HG03025 (cell line): ENCODE data around the gene PEPD.

Experiments
- ATAC-seq: cut with Tn5 transposase; IDR thresholded peaks from one replicate; pipeline ENCODE4 v1.9.1; 2021; ENCODE audit warnings: mild to moderate bottlenecking, moderate library complexity; ENCODE audit not compliant: unreplicated experiment, low FRiP score

Gene PEPD

DNA sequence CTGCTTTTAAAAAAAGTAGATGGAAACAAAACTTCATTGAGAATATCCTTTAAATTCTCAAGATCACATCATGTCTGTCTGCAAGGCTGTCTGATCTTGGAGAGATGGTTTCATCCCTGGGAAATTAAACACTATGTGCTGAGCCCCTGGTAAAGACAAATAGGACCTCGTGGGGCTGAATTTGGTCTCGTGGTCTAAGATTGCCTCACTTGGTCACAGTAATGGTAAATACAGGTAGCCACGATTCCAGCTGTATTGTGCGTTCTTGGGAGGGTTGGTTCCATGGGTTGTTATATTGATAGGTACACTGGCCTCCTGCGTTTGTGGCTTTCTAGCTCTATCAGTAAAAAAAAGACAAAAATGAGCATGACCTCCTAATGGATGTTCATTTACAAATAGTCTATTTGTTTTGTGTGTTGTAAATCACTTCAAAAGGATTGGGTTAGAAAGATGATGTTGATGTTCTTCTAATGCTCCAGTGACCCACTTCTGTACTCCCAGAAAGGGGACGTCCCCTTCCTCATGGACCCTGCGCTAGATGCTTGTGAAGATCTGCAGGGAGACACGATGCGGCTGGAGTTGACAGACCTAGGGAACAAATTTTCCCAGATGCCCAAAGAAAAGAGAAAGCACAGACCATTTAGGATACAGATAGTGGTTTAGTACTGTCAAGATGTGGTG, 146.3 kb downstream of the PEPD start:
- no peak for ATAC-seq

DNA sequence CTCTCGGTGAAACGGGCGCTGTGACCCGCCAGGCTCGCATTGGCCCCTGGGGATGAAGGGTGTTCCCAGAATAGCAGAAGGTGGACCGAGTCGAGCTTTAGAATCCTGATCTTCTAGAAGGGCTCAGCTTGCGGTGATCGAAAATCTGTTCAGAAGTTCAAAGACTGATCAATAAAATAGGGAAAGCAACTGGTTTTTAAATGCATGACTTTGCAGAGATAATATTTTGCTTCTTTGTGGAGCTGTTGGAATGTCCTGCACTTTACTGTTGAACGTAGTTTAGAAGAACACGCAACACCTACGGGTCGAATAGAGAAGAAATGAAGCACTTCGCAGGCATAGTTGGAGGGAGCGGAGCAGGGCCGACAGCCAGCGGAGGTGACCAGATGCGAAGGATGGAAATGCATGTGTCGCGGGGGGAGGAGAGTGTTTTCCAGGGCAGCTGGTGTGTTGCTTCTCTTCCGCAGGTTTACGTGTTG, 147.3 kb downstream of the PEPD start:
- no peak for ATAC-seq

DNA sequence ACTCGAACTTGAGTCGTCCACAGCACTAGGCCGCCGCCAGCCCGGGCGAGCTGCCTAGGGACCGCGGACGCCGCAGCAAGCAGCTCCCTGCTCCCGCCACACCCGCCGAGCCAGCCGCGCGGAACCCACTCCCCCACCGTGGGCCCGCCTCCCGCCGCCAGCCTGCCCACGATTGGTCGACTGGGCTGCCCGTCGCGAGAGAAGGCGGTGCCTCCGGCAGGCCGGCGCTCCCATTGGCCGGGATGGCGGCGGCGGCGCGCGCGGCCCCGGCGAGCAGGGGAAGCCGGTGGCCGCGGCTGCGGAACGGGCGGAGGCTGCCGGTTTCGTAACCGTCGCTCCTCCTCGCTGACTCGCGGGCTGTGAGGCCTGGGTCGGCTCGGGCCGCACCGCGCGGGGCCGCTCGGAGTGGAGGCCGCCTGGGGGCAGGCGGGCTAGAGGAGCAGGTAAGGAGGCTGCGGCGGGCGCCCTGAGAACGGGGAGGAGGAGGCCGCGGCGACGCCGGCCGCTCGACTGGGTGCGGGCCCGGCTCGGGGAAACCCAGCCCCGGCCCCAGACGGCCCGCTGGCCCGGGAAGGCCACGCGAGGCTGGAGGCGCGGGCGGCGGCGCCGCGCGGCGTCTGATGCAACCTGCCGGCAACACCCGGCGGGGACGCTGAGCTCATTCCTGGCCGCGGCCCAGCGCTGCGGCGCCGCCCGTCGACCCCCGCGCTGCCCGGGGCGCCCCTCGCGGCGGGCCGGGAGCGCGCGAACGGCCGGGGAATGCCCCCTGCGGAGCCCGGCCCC, 147.9 kb downstream of the PEPD start, which contains the start of gene CEBPG:
CEBPG (plus strand) TSS at position 257 of the 783 bp plus-strand sequence. CDS start 5,531 bp downstream, outside the sequence.
- ATAC-seq = peak; percentile 91

DNA sequence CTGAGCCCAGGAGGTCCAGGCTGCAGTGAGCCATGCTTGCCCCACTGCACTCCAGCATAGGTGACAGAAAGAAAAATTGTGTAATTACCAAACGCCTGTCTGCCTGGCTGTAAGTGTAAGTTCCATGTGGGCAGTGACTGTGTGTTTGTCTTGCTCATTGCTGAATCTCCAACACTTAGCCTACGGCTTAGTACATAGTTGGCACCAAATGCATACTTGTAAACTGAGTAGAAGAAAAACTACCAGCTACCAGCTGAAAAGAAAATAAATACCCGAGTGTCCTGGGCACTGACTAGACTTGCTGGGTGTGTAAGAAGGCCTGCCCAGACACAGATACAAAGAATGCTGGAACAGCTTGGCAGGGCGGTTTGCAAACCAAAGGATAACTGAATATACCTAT, 150.8 kb downstream of the PEPD start:
- no peak for ATAC-seq

DNA sequence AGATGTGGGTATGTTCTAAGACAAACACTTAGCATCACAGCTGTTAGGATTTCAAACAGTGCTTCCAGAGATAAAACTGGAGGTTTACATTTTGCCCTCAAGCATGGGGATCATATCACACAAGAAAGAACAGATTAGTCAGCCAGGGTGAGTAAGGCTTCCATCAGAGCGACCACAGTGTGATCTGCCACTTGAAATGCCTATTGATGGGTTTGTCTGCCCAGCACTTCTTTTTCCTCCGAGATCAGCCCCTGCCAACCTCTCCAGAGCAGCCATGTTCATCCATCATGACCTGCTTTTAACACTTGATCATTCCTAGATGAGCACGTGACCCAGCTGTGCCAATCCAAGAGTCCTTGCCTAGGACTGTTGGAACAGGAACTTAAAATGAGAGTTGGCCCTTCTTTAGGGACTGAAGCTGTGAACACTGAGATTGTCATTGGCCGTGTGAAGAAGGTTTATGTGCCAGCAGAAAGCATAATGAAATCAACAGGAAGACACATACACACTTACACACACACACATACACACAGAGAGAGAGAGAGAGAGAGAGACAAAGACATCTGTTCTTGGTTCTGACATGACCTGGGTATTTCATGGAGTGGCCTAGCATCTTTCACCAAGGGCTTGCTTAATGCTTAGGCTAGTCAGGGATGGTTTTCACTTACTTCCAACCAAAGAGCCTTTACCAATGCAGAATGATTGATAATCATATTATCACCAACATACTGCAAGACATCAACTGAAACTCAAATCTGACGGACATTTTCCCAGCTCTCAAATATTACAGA, 153.3 kb downstream of the PEPD start:
- ATAC-seq = no peak

DNA sequence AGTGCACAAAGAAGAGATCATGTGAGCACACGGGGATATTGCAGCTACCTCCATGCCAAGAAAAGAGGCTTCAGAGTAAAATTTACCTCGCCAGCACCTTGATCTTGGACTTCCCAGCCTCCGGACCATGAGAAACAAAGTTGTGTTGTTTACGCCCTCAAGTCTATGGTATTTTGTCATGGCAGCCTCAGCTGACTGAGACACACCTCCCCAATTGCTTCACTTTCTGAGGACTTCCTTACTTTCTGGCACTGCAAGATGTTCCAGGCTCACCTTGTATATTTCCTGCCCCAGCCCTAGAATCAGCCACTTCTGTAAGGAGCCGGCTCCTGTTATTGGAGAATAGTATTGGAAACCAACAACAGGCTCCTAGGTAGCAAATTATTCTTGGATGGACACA, 154.7 kb downstream of the PEPD start:
- no peak for ATAC-seq

DNA sequence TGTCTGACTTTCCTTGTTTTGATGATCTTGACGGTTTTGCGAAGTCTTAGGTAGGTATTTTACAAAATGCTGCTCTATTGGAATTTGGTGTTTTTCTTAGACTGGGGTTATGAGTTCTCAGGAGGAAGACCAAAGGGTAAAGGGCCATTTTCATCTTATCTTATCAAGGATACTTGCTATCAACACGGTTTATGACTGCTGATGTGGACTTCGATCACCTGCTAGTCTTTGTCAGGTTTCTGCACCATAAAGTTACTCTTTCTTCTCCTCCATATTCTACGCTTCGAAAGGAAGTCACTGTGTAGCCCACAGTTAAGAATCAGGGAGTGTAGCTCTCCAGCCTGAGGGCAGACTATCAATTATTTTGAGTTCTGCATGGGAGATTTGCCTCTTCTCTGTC, 155.5 kb downstream of the PEPD start:
- ATAC-seq = no peak

DNA sequence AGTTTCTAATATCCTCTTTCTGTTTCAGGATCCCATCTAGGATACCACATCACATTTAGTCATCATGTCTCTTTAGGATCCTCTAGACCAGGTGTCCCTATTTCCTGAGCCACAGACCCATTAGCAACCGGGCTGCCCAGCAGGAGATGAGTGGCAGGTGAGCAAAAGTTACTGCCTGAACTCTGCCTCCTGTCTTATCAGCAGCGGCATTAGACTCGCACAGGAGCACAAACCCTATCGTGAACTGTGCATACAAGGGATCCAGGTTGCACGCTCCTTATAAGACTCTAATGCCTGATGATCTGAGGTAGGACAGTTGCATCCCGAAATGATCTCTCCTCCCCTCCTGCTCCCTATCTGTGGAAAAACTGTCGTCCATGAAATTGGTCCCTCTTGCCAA, 155.9 kb downstream of the PEPD start:
- ATAC-seq = no peak

DNA sequence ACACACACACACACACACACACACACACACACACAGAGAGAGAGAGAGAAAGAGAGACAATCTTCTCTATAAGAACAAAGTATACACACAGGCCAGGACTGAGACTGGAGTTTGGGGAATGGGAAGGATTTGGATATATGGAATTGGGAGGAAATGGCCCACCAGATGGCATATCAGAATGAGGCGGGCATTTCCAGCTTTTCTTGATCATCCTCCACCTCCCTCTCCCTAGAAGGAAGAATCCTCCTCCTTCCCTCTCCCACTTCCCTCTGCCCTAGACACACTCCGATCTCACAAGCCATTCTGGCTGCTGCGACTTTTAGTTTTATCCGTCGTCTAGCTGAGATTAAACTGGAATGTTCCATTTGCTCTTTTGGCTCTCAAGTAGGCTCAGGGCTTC, 158.1 kb downstream of the PEPD start:
- ATAC-seq = no peak

DNA sequence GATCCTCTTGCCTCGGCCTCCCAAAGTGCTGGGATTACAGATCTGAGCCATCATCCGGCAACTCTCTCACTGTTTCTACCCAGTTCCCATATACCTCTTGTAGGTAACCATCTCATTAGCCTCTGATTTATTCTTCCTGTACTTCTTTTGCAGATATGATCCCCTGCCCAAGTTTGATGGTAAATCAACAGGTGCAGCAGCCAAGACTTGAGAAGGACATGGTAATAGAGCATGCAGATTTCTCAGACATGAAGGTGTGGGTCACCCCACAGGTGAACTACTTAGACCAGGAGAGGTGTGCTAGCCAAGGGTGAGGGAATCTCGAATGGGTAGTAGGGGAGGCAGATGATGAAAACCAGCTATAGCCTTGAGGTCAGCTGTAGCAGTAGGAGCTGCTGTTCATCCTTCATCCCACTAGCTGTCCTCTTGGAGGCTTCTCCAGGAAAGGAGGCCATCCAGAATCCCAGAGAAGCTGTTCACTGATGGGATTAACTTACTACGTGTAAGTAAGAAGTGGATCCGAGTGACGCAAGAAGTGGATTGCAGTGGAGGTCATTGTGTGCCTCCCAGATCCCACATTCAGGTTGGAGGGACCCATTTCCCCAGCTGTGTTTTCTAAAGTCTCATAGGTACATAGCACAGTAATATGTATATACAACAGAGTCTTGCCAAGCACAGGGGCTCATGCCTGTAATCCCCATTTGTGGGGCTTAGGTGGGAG, 158.9 kb downstream of the PEPD start:
- no peak for ATAC-seq

DNA sequence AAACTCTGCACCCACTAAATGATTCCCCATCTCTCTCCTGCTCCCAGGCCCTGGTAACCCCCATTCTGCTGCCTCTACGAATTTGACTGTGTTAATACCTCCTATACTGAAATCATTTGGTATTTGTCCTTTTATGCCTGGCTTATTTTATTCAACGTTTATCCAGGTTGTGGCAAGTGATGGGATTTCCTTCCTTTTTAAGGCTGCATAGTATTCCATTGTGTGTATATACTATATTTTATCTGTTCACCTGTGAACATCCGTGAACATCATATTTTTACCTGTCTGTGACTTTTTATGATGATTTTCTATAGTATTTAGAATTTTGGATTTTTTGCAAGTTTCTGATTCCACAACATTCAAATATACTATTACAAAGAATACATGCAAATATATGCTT, 162.0 kb downstream of the PEPD start:
- ATAC-seq = no peak

DNA sequence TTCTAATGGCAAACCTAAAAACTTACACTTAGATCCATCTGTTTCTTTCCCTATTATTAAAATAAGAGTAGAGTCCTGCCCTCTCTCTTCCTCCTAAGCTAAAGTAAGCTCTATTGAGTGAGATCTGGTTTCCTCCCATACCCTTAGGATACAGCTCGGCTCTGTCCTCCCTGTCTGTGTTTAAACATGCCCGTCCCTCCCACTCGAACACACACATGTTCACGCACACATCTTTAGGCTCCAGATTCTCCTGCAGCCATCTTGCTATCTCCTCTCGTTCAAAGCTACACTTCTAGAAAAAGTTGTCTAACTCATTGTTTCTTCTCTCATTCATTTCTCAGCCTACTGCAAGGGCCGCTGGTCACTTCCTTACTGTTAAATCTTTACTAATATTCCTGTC, 163.2 kb downstream of the PEPD start:
- ATAC-seq = no peak

DNA sequence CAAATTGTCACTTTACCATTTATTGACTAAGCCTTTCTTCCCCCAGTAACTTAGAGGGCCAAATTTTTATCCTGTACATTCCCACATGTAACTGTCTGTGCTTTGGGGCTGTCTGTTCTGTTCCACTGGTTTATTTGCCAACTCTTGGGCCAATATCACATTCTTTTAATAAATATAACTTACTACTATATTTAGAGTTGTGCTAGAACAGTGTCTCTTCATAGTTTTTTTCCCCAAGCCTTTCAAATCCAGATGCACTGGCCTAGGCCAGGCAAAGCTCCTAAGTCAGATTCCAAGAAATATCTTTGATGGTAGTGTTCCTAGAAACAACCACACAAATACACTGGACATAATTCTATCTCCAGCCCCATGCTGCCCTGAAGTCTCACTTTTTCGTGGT, 164.0 kb downstream of the PEPD start:
- no peak for ATAC-seq

DNA sequence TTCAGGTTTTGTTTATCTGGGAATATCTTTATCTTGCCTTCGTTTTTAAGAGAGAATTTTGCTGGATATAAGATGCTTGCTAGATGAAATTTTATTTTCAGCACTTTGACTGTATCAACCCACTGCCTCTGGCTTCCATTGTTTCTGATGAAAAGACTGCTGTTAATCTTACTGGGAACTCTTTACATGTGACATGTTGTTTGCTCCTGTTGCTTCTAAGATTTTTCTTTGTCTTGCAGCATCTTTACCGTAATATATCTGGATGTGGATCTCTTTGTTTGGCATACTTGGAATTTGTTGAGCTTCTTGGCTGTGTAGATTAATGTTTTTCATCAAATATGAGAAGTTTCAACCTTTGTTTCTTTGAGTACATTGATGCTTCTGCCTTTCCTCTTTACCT, 166.1 kb downstream of the PEPD start:
- no peak for ATAC-seq

DNA sequence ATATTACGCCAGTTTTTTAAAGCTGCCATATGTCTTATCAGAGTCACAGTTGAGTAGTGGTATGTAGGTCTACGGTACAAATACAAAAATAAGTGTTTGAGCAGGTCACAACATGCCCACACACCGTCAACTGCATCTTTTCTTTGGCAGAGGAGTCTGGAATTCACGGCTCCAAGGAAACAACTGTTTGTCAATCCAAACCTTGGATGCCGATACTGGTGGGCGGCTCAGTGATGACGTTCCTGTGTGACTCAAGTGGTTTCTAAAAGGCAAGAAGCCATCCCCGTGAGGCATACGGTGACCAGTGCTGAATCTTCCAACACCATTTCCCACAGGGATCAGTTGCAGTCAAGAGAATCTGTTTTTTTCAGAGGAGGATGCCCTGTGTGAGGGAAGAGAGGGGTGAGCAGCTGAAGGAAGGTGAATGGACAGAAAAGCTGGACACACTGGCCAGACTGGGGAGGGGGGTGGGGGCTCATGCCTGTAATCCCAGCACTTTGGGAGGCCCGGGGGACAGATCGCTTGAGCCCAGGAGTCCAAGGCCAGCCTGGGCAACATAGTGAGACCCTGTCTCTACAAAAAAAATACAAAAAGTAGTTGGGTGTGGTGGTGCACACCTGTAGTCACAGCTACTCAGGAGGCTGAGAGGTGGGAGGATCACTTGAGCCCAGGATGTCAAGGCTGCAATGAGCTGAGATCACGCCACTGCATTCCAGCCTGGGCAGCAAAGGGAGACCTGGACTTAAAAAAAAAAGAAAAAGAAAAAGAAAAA, 170.9 kb downstream of the PEPD start:
- ATAC-seq = no peak

DNA sequence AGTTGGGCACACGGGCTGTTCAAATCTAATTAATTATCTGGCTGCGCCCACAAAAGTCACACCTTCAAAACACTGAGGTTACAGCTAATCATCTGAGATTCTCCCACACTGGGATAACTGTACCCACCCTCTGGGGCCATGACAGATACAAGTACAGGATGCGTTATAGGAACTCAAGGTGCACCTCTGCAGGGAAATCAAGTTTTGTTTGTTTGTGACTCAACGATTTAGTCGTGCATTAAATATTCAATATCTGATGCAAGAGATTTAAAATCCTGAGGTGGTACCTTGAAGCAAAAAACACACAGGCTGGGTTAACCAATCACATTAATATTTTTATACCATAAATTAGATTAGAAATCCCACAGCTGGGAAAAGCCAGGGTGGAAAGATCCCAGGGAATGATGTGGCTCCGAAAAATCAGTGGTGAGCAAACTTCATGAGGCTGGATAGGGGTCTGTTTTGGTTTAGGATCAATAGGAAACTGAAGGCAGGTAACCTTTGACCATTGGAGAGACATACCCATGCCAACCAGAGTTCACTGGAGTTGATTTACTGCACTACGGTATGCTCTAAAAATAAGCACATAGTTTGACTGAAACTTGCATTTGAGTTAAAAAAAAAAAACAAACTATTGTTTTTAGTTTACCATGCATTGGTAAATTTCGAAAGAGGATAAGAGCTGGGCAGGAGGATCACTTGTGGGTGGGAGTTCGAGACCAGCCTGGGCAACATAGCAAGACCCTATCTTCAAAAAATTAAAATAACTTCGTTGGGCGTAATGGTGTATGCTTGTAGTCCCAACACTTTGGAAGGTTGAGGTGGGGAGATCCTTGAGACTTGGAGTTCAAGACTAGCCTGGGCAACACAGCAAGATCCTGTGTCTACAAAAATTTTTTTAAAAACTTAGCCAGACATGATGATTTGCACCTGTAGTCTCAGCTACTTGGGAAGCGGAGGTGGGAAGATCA, 172.0 kb downstream of the PEPD start:
- no peak for ATAC-seq

DNA sequence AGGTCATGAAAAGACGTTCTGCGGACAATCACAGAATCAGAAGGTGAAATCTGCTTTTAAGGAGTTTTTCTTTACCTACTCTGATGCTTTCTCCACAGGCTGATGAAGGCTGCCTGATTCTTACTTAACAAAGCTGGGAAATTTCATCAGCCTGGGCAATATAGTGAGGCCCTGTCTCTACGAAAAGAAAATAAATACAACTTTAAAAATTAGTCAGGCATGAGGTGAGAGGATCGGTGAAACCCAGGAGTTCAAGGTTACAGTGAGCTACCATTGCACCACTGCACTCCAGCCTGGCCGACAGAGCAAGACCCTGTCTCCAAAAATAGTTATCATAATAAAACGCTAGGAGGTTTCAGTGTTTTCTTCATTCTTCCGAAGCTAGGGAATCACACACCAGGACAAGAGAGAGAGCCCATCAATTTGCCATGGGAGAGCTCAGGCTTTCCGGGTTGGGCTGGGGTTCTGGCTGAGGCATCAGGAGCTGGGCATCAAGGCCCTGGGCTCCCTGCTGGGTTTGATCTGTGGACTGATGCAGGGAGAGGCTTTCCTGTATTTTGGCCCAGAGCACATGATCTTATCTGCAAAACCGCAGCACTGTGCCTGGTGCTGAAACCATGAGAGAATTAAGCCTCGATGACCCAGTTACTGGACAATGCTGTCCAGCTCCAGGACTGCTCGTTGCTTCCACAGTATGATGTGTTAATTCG, 173.1 kb downstream of the PEPD start:
- ATAC-seq = no peak

DNA sequence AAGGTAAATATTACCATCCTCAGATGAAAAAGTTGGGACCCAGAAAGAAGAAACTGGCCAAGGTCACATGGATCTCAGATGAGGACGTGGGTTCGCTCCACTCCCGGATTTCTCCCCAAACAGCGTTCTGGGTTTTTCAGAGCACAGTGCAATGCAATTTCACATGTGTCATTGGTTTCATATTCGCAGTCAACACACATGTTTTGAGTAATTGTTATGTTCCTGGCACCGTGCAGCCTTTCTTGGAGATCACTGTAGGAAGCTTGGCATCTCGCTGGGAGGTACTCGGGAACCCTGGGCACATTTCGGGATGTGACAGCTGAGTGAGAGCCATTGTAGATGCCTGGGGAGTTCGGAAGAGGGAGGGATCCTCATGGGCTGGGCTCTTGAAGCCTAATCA, 174.3 kb downstream of the PEPD start:
- no peak for ATAC-seq
